ENCODE results near the gene CHMP4A. TPM values are rescaled to one million over a fixed set of nuclear protein-coding genes. Genes with fewer than 3 reads are reported as not detected.

Gene CHMP4A
- total and polyA plus RNA-seq, 2 of the 13 experiments (the other 11 are each of a cell fraction or from before 2014, with no cell fraction given), result 83.6 to 113 TPM

DNA sequence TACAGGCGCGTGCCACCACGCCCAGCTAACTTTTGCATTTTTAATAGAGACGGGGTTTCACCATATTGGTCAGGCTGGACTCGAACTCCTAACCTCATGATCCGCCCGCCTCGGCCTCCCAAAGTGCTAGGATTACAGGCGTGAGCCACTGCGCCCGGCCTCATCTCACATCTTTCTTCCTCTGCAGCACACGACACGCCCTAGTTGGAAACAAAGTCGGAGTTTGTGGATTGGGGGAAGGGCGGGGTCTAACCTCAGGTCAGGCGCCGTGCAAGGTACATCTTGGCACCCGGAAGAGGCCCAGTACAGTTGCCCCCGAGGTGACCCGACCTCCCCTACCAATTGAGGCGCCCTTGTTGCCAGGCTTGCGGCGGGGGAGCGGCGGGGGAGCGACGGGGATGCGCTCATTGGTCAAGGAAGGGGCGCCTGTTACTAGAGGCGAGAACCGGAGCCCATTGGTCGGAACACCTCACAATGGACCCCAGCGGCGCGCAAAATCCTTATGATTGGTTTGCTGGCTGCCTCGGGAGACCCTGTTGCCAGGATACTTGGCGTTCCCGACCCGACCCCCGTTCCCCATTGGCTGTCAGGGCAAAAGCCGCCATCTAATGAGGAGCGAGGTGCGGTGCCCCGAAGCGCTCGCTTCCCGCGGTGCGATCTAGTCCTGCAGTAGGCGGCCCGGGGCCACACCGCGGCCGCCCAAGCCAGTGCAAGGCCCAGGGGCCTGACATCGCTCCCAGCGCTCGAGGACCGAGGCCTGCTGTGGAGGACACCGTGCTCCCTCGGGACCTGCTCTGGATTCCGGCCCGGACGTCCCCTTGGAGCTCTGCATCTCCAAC, 41.6 kb downstream of the CHMP4A start, which contains the start of gene REC8 (continued):
- TF ChIP-seq, protein P1, sequence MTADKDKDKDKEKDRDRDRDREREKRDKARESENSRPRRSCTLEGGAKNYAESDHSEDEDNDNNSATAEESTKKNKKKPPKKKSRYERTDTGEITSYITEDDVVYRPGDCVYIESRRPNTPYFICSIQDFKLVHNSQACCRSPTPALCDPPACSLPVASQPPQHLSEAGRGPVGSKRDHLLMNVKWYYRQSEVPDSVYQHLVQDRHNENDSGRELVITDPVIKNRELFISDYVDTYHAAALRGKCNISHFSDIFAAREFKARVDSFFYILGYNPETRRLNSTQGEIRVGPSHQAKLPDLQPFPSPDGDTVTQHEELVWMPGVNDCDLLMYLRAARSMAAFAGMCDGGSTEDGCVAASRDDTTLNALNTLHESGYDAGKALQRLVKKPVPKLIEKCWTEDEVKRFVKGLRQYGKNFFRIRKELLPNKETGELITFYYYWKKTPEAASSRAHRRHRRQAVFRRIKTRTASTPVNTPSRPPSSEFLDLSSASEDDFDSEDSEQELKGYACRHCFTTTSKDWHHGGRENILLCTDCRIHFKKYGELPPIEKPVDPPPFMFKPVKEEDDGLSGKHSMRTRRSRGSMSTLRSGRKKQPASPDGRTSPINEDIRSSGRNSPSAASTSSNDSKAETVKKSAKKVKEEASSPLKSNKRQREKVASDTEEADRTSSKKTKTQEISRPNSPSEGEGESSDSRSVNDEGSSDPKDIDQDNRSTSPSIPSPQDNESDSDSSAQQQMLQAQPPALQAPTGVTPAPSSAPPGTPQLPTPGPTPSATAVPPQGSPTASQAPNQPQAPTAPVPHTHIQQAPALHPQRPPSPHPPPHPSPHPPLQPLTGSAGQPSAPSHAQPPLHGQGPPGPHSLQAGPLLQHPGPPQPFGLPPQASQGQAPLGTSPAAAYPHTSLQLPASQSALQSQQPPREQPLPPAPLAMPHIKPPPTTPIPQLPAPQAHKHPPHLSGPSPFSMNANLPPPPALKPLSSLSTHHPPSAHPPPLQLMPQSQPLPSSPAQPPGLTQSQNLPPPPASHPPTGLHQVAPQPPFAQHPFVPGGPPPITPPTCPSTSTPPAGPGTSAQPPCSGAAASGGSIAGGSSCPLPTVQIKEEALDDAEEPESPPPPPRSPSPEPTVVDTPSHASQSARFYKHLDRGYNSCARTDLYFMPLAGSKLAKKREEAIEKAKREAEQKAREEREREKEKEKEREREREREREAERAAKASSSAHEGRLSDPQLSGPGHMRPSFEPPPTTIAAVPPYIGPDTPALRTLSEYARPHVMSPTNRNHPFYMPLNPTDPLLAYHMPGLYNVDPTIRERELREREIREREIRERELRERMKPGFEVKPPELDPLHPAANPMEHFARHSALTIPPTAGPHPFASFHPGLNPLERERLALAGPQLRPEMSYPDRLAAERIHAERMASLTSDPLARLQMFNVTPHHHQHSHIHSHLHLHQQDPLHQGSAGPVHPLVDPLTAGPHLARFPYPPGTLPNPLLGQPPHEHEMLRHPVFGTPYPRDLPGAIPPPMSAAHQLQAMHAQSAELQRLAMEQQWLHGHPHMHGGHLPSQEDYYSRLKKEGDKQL (CRISPR knock-in tag; IDR thresholded peaks at IDR 0.05; ENCODE audit: low read depth), result no peak
- TF ChIP-seq, protein P2, sequence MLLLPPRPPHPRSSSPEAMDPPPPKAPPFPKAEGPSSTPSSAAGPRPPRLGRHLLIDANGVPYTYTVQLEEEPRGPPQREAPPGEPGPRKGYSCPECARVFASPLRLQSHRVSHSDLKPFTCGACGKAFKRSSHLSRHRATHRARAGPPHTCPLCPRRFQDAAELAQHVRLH (CRISPR knock-in tag; IDR thresholded peaks at IDR 0.05; ENCODE audit: borderline replicate concordance, low read depth), result no peak
- TF ChIP-seq ZNF329 (CRISPR knock-in tag; IDR thresholded peaks at IDR 0.05; ENCODE audit: low read depth), result no peak
- TF ChIP-seq, protein P3, sequence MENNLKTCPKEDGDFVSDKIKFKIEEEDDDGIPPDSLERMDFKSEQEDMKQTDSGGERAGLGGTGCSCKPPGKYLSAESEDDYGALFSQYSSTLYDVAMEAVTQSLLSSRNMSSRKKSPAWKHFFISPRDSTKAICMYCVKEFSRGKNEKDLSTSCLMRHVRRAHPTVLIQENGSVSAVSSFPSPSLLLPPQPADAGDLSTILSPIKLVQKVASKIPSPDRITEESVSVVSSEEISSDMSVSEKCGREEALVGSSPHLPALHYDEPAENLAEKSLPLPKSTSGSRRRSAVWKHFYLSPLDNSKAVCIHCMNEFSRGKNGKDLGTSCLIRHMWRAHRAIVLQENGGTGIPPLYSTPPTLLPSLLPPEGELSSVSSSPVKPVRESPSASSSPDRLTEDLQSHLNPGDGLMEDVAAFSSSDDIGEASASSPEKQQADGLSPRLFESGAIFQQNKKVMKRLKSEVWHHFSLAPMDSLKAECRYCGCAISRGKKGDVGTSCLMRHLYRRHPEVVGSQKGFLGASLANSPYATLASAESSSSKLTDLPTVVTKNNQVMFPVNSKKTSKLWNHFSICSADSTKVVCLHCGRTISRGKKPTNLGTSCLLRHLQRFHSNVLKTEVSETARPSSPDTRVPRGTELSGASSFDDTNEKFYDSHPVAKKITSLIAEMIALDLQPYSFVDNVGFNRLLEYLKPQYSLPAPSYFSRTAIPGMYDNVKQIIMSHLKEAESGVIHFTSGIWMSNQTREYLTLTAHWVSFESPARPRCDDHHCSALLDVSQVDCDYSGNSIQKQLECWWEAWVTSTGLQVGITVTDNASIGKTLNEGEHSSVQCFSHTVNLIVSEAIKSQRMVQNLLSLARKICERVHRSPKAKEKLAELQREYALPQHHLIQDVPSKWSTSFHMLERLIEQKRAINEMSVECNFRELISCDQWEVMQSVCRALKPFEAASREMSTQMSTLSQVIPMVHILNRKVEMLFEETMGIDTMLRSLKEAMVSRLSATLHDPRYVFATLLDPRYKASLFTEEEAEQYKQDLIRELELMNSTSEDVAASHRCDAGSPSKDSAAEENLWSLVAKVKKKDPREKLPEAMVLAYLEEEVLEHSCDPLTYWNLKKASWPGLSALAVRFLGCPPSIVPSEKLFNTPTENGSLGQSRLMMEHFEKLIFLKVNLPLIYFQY (CRISPR knock-in tag; IDR thresholded peaks at IDR 0.05; ENCODE audit: borderline replicate concordance), result no peak
- TF ChIP-seq NR2F6 (IDR thresholded peaks at IDR 0.05), result no peak
- TF ChIP-seq NR2F6 (CRISPR knock-in tag; IDR thresholded peaks at IDR 0.05), result no peak
- TF ChIP-seq, protein P4, sequence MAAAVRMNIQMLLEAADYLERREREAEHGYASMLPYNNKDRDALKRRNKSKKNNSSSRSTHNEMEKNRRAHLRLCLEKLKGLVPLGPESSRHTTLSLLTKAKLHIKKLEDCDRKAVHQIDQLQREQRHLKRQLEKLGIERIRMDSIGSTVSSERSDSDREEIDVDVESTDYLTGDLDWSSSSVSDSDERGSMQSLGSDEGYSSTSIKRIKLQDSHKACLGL (CRISPR knock-in tag; IDR thresholded peaks at IDR 0.05), result 0 out of 2 replicates have a peak, but pooled peaks have one; percentile 33
- TF ChIP-seq PRPF4 (IDR thresholded peaks at IDR 0.05; ENCODE audit: low read depth, low read length, poor library complexity, severe bottlenecking), result no peak
- no peak for TF ChIP-seq YEATS4 (CRISPR knock-in tag; IDR thresholded peaks at IDR 0.05; ENCODE audit: borderline replicate concordance)
- TF ChIP-seq AGO1 (IDR thresholded peaks at IDR 0.05; ENCODE audit: low read depth, low read length, poor library complexity, severe bottlenecking), result peak; percentile 66
- peak in 1 of 2 experiments; percentile 16; a peak in 1 of 4 replicates for TF ChIP-seq POLR2A (IDR thresholded peaks at IDR 0.05; ENCODE audit: insufficient read depth in 1 of 2, low read depth in 2 of 2, low read length in 2 of 2)
- TF ChIP-seq ZNF557 (CRISPR knock-in tag; IDR thresholded peaks at IDR 0.05), result no peak
- no peak for TF ChIP-seq PRMT3 (CRISPR knock-in tag; IDR thresholded peaks at IDR 0.05; ENCODE audit: borderline replicate concordance, low read depth)
- no peak for TF ChIP-seq ELF1 (CRISPR knock-in tag; IDR thresholded peaks at IDR 0.05)
- TF ChIP-seq BRD4 (CRISPR knock-in tag; IDR thresholded peaks at IDR 0.05), result no peak
- TF ChIP-seq SNAI1 (CRISPR knock-in tag; IDR thresholded peaks at IDR 0.05; ENCODE audit: borderline replicate concordance), result no peak
- TF ChIP-seq CEBPG (CRISPR knock-in tag; IDR thresholded peaks at IDR 0.05), result no peak
- TF ChIP-seq PCBP1 (IDR thresholded peaks at IDR 0.05; ENCODE audit: borderline replicate concordance, low read depth, low read length), result peak; percentile 48; the same call in 1 of the 2 replicates
- TF ChIP-seq, protein P5, sequence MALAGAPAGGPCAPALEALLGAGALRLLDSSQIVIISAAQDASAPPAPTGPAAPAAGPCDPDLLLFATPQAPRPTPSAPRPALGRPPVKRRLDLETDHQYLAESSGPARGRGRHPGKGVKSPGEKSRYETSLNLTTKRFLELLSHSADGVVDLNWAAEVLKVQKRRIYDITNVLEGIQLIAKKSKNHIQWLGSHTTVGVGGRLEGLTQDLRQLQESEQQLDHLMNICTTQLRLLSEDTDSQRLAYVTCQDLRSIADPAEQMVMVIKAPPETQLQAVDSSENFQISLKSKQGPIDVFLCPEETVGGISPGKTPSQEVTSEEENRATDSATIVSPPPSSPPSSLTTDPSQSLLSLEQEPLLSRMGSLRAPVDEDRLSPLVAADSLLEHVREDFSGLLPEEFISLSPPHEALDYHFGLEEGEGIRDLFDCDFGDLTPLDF (CRISPR knock-in tag; IDR thresholded peaks at IDR 0.05), result no peak

Measured in HepG2 (cell line).